ENCODE data around the gene LRP2BP. TPM values are rescaled to one million over a fixed set of nuclear protein-coding genes. Genes with fewer than 3 reads are reported as not detected.

LRP2BP gene
- polyA plus RNA-seq, 1 donor (not counting 4 experiments of a cell fraction or from before 2014, with no cell fraction given), result 0.22 TPM

DNA sequence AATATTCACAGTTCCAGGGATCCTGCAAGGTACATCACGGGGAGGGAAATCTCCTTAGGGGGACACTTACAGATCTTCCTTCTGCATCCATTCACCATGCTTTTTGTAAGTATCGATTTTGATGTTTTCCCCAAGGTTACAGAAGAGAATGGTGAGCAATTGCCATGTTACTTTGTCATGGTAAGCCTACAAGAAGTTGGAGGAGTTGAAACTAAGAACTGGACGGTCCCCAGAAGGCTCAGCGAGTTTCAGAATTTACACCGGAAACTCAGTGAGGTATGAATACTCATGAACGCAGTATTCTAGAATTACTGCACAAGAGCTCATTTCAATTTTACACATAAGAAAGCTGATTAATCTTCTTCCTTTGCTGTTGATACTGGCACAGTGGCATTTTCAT lies 53.9 kb downstream of the LRP2BP start:
- Histone ChIP-seq H3K36me3 (ENCODE audit: control insufficient read depth in 2 of 2, extremely low read depth in 1 of 2, insufficient read depth in 2 of 2, low read length in 2 of 2) (peaks cover 0 to 3% of the 10 kb centered on the region in 2 experiments), H2AFZ (ENCODE audit: control insufficient read depth, low read length) (no peak overlapping the region), H3K4me1 (ENCODE audit: control insufficient read depth, extremely low read depth, insufficient read depth, low read length) (no peaks in the 10 kb centered on the region), H3K9me3 (ENCODE audit: control insufficient read depth, low read depth, low read length) (no peaks in the 10 kb centered on the region), H3K79me2 (ENCODE audit: control insufficient read depth, insufficient read depth, low read length) (no peaks in the 10 kb centered on the region), H3K9me1 (ENCODE audit: control insufficient read depth, extremely low read depth, insufficient read depth, low read length) (no peaks in the 10 kb centered on the region), H3K9ac (ENCODE audit: control insufficient read depth, extremely low read depth, insufficient read depth, low read length) (no peak overlapping the region), H4K20me1 (ENCODE audit: control insufficient read depth, extremely low read depth, insufficient read depth, low read length) (no peaks in the 10 kb centered on the region), H3K27me3 (ENCODE audit: control insufficient read depth, extremely low read depth, insufficient read depth, low read length) (no peaks in the 10 kb centered on the region), H3K4me3 (ENCODE audit: control insufficient read depth in 2 of 3, extremely low read depth in 1 of 3, insufficient read depth in 2 of 3, low read depth in 1 of 3, low read length in 3 of 3) (no peak overlapping the region), H3K27ac (ENCODE audit: control insufficient read depth, insufficient read depth, low read length) (no peak overlapping the region), H3K4me2 (ENCODE audit: control insufficient read depth, extremely low read depth, insufficient read depth, low read depth, low read length) (no peak overlapping the region)
- dilution Hi-C loops (cut with MboI; ENCODE audit: extremely low pct_ligation_motif_present, low sequenced_read_pairs), result no loop called here
- no peak for DNase-seq (ENCODE audit: low read depth, low spot score)
- TF ChIP-seq EZH2 (IDR thresholded peaks at IDR 0.05; ENCODE audit: low read length), result no peak
- no peak for FAIRE-seq

- Histone ChIP-seq H3K36me3 (ENCODE audit: control insufficient read depth in 2 of 2, extremely low read depth in 1 of 2, insufficient read depth in 2 of 2, low read length in 2 of 2) (peaks cover 0 to 3% of the 10 kb centered on the region in 2 experiments), H3K9me1 (ENCODE audit: control insufficient read depth, extremely low read depth, insufficient read depth, low read length) (no peaks in the 10 kb centered on the region), H3K9me3 (ENCODE audit: control insufficient read depth, low read depth, low read length) (no peaks in the 10 kb centered on the region), H3K4me3 (ENCODE audit: control insufficient read depth in 2 of 3, extremely low read depth in 1 of 3, insufficient read depth in 2 of 3, low read depth in 1 of 3, low read length in 3 of 3) (no peak overlapping the region), H3K27ac (ENCODE audit: control insufficient read depth, insufficient read depth, low read length) (no peak overlapping the region), H3K9ac (ENCODE audit: control insufficient read depth, extremely low read depth, insufficient read depth, low read length) (no peak overlapping the region), H3K27me3 (ENCODE audit: control insufficient read depth, extremely low read depth, insufficient read depth, low read length) (no peaks in the 10 kb centered on the region), H4K20me1 (ENCODE audit: control insufficient read depth, extremely low read depth, insufficient read depth, low read length) (no peaks in the 10 kb centered on the region), H3K4me2 (ENCODE audit: control insufficient read depth, extremely low read depth, insufficient read depth, low read depth, low read length) (no peak overlapping the region), H3K79me2 (ENCODE audit: control insufficient read depth, insufficient read depth, low read length) (no peaks in the 10 kb centered on the region), H3K4me1 (ENCODE audit: control insufficient read depth, extremely low read depth, insufficient read depth, low read length) (no peaks in the 10 kb centered on the region), H2AFZ (ENCODE audit: control insufficient read depth, low read length) (no peak overlapping the region)
- TF ChIP-seq CTCF (optimal IDR thresholded peaks at IDR 0.05 in 1 of 3, IDR thresholded peaks at IDR 0.05 in 1 of 3, conservative IDR thresholded peaks at IDR 0.05 in 1 of 3; ENCODE audit: extremely low read depth in 1 of 3, insufficient read depth in 2 of 3, low read length in 3 of 3) (no peak), EZH2 (IDR thresholded peaks at IDR 0.05; ENCODE audit: low read length) (no peak)
- dilution Hi-C loops (cut with MboI; ENCODE audit: extremely low pct_ligation_motif_present, low sequenced_read_pairs), result no loop called here
- no peak for FAIRE-seq
- no peak for DNase-seq (ENCODE audit: low read depth, low spot score)
Observed at GRCh38 chr4:185341377-185341776, 54.3 kb downstream of the LRP2BP start.

DNA sequence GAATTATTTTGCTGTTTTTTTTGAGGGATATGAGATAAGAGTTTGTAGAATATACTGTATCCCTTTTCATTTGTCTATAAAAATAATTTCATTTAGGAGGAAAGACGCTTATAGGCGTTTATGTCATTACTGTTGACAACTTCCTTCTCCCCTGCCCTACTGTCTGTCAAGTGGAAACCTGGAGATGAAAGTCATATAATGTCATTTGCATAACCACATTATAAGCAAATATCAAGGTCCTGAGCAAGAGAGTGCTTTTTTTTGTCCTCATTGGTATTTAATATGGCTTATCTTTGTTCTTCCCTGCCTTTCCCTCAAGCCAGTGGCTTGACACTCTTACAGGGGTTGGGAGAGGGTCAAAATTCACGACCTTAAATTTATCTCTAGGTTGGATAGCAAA lies 55.8 kb downstream of the LRP2BP start:
- Histone ChIP-seq H3K9me3 (ENCODE audit: control insufficient read depth, low read depth, low read length) (no peaks in the 10 kb centered on the region), H3K4me3 (ENCODE audit: control insufficient read depth in 2 of 3, extremely low read depth in 1 of 3, insufficient read depth in 2 of 3, low read depth in 1 of 3, low read length in 3 of 3) (no peak overlapping the region), H3K4me1 (ENCODE audit: control insufficient read depth, extremely low read depth, insufficient read depth, low read length) (no peaks in the 10 kb centered on the region), H3K9ac (ENCODE audit: control insufficient read depth, extremely low read depth, insufficient read depth, low read length) (no peak overlapping the region), H3K79me2 (ENCODE audit: control insufficient read depth, insufficient read depth, low read length) (no peaks in the 10 kb centered on the region), H3K9me1 (ENCODE audit: control insufficient read depth, extremely low read depth, insufficient read depth, low read length) (no peaks in the 10 kb centered on the region), H3K27ac (ENCODE audit: control insufficient read depth, insufficient read depth, low read length) (no peak overlapping the region), H2AFZ (ENCODE audit: control insufficient read depth, low read length) (no peak overlapping the region), H4K20me1 (ENCODE audit: control insufficient read depth, extremely low read depth, insufficient read depth, low read length) (no peaks in the 10 kb centered on the region), H3K4me2 (ENCODE audit: control insufficient read depth, extremely low read depth, insufficient read depth, low read depth, low read length) (no peak overlapping the region), H3K36me3 (ENCODE audit: control insufficient read depth in 2 of 2, extremely low read depth in 1 of 2, insufficient read depth in 2 of 2, low read length in 2 of 2) (peaks cover 0 to 4% of the 10 kb centered on the region in 2 experiments), H3K27me3 (ENCODE audit: control insufficient read depth, extremely low read depth, insufficient read depth, low read length) (no peaks in the 10 kb centered on the region)
- DNase-seq (ENCODE audit: low read depth, low spot score) (no peak), FAIRE-seq (no peak)
- dilution Hi-C loops (cut with MboI; ENCODE audit: extremely low pct_ligation_motif_present, low sequenced_read_pairs), result no loop called here
- no peak for TF ChIP-seq CTCF (optimal IDR thresholded peaks at IDR 0.05 in 1 of 3, IDR thresholded peaks at IDR 0.05 in 1 of 3, conservative IDR thresholded peaks at IDR 0.05 in 1 of 3; ENCODE audit: extremely low read depth in 1 of 3, insufficient read depth in 2 of 3, low read length in 3 of 3)

All from keratinocyte (primary cell).